IPS-11a (cell line): Measurements from ENCODE around the gene BHLHA15.

Experiments
- H3K4me3 ChIP-seq: one replicate; pipeline ENCODE4 v1.5.1; 2013; ENCODE audit warnings: low read depth, low read length, control low read depth

Gene BHLHA15

DNA sequence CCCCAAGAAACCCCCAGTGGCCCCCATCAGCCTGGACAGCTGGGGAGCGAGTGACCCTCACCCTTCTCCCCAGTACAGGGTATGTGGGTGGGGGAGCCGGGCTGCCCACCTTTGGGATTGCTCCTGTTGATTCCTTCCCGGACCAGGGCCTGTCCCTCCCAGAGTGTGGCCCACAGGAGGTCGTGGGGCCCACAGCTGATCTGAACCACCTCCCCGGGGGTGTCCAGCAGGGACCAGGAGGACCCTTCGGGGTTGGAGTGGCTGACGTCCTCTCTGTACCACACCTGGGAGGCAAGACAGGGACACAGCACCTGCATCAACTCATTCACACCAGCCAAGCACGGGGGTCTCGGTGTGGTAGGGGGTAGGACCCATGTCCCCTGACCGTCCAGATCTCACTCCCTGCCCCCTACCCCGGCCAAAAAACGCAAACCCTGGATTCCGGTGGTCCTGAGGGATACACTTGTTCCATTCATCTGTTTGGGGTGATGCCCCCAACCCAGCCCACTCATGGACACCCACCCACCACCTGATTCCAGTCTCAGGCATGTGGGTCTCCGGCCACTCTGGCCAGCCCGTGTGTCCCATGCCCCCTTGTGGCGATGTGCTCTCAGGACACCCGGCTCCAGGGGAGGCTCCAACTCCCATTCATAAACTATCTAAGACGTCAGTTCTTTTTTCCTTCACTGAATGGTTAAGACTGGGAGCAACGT is 29.9 kb downstream of the BHLHA15 start:
- no peak overlapping the region for H3K4me3 ChIP-seq

- H3K4me3 ChIP-seq: no peak overlapping the region
Measured at GRCh38 chr7:98241674-98242241, 30.5 kb downstream of the BHLHA15 start.

DNA sequence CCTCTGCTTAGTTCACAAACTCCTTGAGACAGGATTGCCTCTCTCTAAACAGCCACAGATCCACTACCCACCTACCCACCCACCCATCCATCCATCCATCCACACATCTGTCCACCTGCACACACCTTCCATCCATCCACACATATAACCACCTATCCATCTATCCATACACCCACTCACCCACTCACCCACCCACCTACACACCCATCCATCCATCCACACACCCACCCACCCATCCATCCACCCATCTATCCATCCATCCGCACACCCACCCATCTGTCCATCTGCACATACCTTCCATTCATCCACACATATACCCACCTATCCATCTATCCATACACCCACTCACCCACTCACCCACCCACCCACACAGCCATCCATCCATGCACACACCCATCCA is 31.1 kb downstream of the BHLHA15 start:
- no peak overlapping the region for H3K4me3 ChIP-seq

DNA sequence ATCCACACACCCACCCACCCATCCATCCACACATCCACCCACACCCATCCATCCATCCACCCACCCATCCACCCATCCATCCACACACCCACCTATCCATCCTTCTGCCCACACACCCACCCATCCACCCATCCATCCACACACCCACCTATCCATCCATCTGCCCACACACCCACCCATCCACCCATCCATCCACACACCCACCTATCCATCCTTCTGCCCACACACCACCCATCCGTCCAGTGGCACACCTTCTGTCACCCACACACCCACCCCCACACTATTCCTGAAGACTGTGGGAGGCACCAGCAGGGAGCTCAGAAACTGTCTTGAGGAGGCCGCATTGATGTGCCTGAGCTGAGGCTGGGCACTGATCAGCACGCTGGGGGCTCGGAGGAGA is 31.7 kb downstream of the BHLHA15 start:
- H3K4me3 ChIP-seq: no peak overlapping the region

DNA sequence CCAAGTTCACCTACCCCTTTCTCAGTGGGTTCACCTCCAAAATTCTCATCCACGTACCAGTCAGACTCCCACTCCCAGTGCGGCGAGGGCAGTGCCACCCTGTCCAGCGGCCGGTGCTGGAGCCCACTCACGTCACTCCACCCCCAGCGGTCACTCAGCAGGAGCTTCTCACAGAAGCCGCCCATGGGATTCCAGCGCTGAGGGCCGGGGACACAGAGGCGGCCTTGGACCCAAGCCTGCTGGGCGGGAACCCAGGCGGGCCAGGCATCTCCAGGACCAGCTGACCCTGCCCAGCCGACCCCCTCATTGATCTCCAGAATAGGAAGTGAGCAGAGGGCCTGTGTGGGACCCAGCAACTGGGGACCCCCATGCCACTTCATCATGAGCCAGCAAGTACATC is 33.6 kb downstream of the BHLHA15 start:
- no peak overlapping the region for H3K4me3 ChIP-seq

DNA sequence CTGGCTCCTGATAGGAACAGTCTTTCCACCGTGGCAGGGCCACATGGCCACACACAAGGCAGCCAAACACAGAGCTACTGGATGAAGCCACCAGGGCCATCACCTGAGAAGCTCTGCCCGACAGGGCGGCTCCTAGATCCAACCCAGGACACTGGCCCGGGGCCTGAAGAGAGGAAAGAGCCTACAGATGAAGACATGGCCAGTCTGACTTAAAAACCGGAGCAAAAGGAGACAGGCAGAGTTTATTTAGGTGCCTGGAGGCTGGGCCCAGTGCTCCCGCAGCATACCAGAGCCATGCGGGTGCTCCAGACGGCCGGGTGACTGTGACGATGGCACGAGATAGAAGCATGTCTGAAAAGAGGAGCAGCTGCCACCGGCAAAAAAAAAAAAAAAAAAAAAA is 36.9 kb downstream of the BHLHA15 start:
- H3K4me3 ChIP-seq: no peak overlapping the region

GRCh38 chr7:98249106-98249505 is 37.9 kb downstream of the BHLHA15 start:
- no peak overlapping the region for H3K4me3 ChIP-seq

DNA sequence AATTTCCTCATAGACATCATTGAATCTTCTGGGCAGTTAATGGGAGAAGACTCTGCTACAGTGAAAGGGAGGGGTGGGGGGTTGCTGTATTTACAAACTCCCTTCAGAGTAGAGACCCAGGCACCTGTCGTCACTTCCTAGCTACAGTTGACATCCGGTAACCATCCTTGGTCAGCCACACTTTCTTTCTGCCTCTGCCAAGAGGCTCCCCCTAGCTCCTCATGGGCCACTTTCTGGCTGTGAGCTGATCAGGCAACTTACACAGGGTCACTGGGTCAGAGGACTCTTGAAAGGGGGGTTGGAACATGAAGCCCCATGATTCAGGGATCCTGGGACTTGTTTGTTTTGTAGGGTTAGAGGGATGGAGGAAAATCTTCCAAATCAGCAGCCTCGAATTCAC is 39.5 kb downstream of the BHLHA15 start:
- H3K4me3 ChIP-seq: no peak overlapping the region

DNA sequence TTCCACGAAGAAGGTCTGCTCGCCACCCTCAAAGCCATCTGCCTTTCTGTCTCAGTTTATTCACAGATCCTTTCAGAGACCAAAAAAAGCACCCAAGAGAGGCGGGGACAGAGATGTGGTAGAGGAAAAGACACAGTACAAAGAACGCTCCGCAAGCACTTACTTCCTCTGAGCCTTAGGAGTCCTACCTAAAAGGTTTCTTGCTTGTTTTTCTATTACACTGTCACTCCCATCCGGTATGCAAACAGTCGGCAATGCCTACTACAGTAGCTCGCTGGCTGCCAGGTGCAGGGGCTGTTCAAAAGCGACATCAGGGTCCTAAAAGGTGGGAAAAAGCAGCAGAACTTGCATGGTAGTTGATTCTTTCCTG is 40.0 kb downstream of the BHLHA15 start:
- H3K4me3 ChIP-seq: peak overlapping the region; percentile 88

GRCh38 chr7:98251601-98252424 is 40.6 kb downstream of the BHLHA15 start, which contains the start of gene TECPR1:
TSS of gene TECPR1 (minus strand) at chr7:98252232. CDS start at chr7:98246146, 6,086 bp downstream.
- H3K4me3 ChIP-seq: peak within 1 kb of the TSS; percentile 88

DNA sequence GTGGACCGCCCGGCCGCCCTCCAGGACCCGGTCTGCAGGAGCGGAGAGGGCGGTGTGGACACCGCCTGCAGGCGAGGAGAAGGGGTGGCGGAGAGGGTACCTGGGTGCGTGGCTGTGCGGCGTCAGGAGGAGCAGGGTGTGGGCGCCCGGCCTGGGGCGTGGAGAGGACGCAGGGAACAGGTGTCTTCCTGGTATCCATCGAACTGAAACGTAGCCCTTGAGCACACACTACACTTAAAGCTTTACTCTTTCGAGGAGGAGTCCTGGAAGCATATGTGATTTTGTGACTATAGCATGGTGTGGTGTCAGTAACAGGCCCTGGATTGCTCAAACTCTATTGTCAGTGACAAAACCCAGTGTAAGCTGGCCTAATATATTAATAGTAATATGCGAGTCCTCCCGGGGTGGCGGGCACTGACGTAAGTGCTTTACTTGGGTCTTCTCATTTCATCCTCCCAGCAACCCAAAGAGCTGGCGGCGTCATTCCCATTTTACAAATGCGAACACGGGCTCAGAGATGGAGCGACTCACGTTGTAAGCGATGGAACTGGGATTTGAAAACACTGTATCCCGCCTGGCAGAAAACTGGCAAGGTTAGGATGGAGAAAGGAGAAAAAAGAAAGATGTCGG is 41.3 kb downstream of the BHLHA15 start:
- peak overlapping the region; percentile 88 for H3K4me3 ChIP-seq

DNA sequence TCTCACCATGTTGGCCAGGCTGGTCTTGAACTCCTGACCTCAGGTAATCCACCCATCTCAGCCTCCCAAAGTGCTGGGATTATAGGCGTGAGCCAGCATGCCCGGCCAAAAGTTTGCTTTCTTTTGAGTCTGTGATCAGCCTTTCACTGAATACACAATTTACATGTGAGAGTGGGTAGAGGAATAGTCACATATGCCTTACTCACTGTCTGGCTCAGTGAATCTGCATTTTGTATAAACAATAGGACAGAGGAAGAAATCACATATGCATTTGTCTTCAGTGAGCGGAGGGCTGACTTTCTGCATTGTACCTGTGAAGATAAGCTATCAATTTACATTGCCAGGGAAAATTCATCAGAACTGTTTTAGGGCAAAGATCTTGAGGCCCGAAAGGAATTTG is 43.3 kb downstream of the BHLHA15 start:
- no peak overlapping the region for H3K4me3 ChIP-seq

- no peak overlapping the region for H3K4me3 ChIP-seq
Measured at GRCh38 chr7:98254951-98255610, 43.8 kb downstream of the BHLHA15 start.

- H3K4me3 ChIP-seq: no peak overlapping the region
Measured at GRCh38 chr7:98256431-98256830, 45.2 kb downstream of the BHLHA15 start.

DNA sequence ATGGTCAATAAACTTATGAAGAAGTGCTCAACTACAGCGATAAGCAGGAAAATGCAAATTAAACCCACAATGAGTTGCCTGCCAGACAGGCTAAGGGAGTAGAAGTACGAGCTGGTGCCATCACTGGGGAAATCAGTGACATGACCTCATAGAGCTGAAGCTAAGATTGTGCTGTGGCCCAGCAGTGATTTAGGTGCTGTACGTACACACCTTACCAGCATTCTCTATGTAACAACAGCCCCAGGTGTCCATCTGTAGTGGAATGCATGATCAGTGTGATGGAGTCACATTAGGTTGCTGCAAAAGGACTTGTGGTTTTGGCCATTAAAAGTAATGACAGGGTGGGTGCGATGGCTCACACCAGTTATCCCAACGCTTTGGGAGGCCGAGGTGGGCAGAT is 46.5 kb downstream of the BHLHA15 start:
- no peak overlapping the region for H3K4me3 ChIP-seq
